Ovary (tissue), 9 donors: Measurements from ENCODE around the gene RGS3. TPM values are rescaled to one million over a fixed set of nuclear protein-coding genes. Genes with fewer than 3 reads are reported as not detected.

Experiments
- DNase-seq, 5 donors: peaks; one replicate each; pipeline ENCODE4 v3.0.0-alpha.2; 2019 to 2020
- H3K27ac ChIP-seq, 2 donors: fragments of 200-600 bp; one replicate each; pipeline versions ENCODE4 v1.5.1 to v1.8.0; 2019 to 2022
- H3K27me3 ChIP-seq: fragments of 200-600 bp; one replicate; pipeline ENCODE4 v1.8.0; 2022
- H3K36me3 ChIP-seq: fragments of 200-600 bp; sonication (generic); one replicate; pipeline ENCODE4 v1.5.1; 2019
- H3K4me1 ChIP-seq: one replicate; pipeline ENCODE4 v1.8.1; 2013; ENCODE audit warnings: mild to moderate bottlenecking, moderate library complexity; ENCODE audit not compliant: insufficient read depth
- H3K4me3 ChIP-seq: fragments of 200-600 bp; sonication (generic); one replicate; pipeline ENCODE4 v1.5.1; 2017
- H3K9me3 ChIP-seq, 2 donors: fragments of 200-600 bp in 1 of 2; sonication (generic) in 1 of 2; one replicate each; pipeline versions ENCODE4 v1.5.1 to v1.8.1; 2013 to 2019; ENCODE audit warnings: mild to moderate bottlenecking in 1 of 2, moderate library complexity in 1 of 2
- EP300 ChIP-seq: sonication (generic); formaldehyde crosslinking; IDR thresholded peaks from one replicate; pipeline ENCODE4 v1.6.1; 2017; ENCODE audit warnings: antibody characterized with exemption
- POLR2A ChIP-seq: fragments of 450-650 bp; IDR thresholded peaks from one replicate; pipeline ENCODE4 v1.6.1; 2017; ENCODE audit warnings: antibody characterized with exemption, mild to moderate bottlenecking, moderate library complexity
- WGBS, 3 donors: extraction: QIAGEN DNeasy Blood & Tissue Kit in 1 of 3; methylation state at CpG; one replicate each; pipeline versions ENCODE4 v1.1.5 to v1.1.7; 2013 to 2017; 5-methylcytosine and 5-hydroxymethylcytosine counted together
- intact Hi-C, 4 donors: fragments of 100-400 bp; cut with DNase I; formaldehyde crosslinking; loops; one replicate each; pipeline versions ENCODE4 v1.11.0 to v1.15.1; 2022 to 2023
- polyA plus RNA-seq, 2 donors: library from polyadenylated mRNA; stranded (reverse); fragments of 200-250 nt in 1 of 2; fragments of 350-450 nt in 1 of 2; fragmentation: Illumina TruSeq in 1 of 2; extraction: RNeasy Lipid Tissue Mini Kit (QIAGEN cat#74804) in 1 of 2; gene quantifications; one replicate each; pipeline ENCODE4 v1.2.3, GENCODE V29; 2013 to 2014
- total RNA-seq, 7 donors: library from RNA; depleted of rRNA in 2 of 7; stranded (reverse); fragments of >200 nt in 2 of 7; fragmentation: NEBNext Ultra II Directional in 3 of 7; extraction: Animal tissue kit (Norgen Biotek cat#: 25700) in 3 of 7; gene quantifications; one replicate each; pipeline versions ENCODE4 v1.1.0 to v1.2.4, GENCODE V29; 2016 to 2023
- TF ChIP-seq, protein P1 (sequence below), 3 donors: fragments of 450-650 bp in 2 of 3; fragments of 200-600 bp in 1 of 3; IDR thresholded peaks; one replicate each; pipeline versions ENCODE4 v1.5.1 to v1.8.0; 2016 to 2022; ENCODE audit warnings: antibody characterized with exemption in 3 of 3, mild to moderate bottlenecking in 1 of 3
- donor health status: DM: no; HTN: no; CAD: no; lungs with moderate emphysema.
- donor health status: DM: no; HTN: no; CAD: no.
- donor health status: Bipolar disorder and iron deficiency.
- donor health status: DM: yes; HTN: yes; CAD: no.
- donor health status: DM: no; HTN: no; CAD: no.
- donor health status: DM: yes; HTN: yes; CAD: no.

The RGS3 gene
- total and polyA plus RNA-seq, 9 donors: 6.1 to 49.3 (median 15.4) TPM

DNA sequence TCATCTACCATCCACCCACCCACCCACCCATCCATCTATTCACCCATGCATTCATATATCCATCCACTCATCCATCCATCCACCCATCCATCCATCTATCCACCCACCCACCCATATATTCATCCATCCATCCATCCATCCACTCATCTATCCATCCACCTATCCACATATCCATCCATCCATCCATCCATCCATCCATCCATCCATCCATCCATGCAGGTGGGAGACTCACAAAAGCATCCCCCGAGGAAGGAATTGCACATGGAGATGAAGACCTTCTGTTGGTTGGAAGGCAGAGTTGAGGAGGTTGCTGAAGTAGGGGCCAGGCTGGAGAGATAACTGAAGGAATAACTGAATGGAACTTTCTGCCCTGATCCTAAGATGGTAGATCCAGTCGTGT, 126.9 kb downstream of the RGS3 start:
- no peak for TF ChIP-seq POLR2A
- no peak for TF ChIP-seq EP300
- TF ChIP-seq, protein P1, sequence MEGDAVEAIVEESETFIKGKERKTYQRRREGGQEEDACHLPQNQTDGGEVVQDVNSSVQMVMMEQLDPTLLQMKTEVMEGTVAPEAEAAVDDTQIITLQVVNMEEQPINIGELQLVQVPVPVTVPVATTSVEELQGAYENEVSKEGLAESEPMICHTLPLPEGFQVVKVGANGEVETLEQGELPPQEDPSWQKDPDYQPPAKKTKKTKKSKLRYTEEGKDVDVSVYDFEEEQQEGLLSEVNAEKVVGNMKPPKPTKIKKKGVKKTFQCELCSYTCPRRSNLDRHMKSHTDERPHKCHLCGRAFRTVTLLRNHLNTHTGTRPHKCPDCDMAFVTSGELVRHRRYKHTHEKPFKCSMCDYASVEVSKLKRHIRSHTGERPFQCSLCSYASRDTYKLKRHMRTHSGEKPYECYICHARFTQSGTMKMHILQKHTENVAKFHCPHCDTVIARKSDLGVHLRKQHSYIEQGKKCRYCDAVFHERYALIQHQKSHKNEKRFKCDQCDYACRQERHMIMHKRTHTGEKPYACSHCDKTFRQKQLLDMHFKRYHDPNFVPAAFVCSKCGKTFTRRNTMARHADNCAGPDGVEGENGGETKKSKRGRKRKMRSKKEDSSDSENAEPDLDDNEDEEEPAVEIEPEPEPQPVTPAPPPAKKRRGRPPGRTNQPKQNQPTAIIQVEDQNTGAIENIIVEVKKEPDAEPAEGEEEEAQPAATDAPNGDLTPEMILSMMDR (IDR thresholded peaks at IDR 0.05): no peak
- 88 to 93% (median 89%) methylated on average over 2 of the region's 2 CpGs for WGBS, 3 donors
- H3K27ac ChIP-seq: no peak overlapping the region
- H3K4me3 ChIP-seq: no peak overlapping the region
- no peaks in the 10 kb centered on the region for H3K9me3 ChIP-seq
- peaks cover 8% of the 10 kb centered on the region for H3K4me1 ChIP-seq
- no peaks in the 10 kb centered on the region for H3K36me3 ChIP-seq
- no peak for DNase-seq
- H3K27me3 ChIP-seq: no peaks in the 10 kb centered on the region
- intact Hi-C loops: no loop called here

DNA sequence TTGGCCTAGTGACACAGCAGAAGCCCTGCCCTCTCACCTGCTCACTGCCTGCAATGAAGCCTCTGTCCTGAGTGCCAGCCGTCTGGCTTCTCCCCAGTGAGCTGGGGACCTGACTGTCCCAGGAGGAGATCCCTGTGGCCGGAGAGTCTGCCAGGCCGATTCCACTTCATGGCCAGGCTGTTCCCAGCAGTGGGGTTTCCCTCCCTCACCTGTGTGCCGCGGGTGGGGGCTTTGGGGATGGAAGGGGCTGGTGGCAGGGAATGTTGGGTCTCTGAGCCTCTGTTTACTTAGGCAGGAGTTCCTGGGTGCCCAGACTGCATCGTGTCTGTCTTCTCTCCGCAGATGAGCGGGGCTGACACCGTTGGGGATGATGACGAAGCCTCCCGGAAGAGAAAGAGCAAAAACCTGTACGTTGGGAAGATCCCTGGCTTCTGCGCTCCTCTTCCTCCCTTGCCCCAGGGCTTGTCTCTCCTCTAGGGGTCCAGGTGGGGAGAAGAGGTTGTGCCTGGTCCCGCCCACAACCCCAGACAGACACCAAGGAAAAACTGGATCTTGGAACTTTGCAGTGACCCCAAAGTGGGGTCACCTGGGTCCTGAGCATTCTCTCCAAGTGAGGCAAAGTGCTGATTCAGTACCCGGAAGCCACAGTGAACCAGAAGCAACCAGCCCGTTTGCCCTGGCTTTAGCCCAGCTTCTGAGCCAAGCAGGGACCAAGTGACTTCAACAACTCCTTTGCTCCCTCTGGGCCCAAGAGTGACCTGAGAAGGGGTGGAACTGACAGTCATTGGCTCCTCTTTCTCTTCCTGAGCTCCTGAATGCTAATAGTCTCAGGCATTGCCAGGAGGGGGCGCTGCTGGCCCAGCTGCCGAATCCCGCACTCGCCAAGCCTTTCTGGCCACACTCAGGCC, 127.7 kb downstream of the RGS3 start:
- H3K4me1 ChIP-seq: peaks cover 8% of the 10 kb centered on the region

DNA sequence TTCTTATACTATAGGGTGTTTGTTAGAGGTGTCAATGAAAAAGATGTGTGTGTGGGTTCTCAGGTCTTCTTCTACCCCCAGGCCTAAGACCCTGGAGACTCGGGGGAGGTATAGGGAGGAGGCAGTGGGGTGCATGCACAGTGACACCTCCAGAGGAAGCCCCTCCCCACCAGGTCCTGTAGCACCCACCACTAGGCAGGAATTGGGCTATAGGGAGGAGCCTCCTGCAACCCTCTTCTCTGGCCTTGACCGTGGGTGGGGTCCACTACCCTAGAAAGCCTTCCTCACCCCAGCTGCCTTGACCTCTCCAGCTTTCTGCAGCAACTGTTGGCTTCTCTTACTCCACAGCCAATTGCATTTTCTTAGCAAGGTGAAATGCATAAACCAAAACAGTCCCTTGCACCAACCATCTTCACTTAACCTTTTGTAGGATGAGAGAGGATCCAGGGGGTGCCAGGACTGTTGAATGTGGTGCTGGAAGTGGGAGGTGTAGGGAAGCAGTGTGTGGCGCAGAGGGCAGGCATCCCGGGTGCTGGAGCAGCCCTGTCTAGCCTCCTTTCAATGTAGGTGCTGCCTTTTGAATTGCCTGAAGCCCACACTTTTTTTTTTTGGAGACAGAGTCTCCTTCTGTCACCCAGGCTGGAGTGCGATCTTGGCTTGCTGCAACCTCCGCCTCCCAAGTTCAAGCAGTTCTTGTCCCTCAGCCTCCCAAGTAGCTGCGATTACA, 128.5 kb downstream of the RGS3 start:
- 67 to 73% (median 71%) methylated on average over 7 of the region's 7 CpGs for WGBS, 3 donors
- H3K27me3 ChIP-seq: no peaks in the 10 kb centered on the region
- H3K4me3 ChIP-seq: no peak overlapping the region
- TF ChIP-seq, protein P1 (IDR thresholded peaks at IDR 0.05): no peak
- no peak for TF ChIP-seq EP300
- no peak for TF ChIP-seq POLR2A
- H3K36me3 ChIP-seq: no peaks in the 10 kb centered on the region
- H3K27ac ChIP-seq: no peak overlapping the region
- intact Hi-C loops: loop anchor here (1.0 kb wide), 3 partner anchors 63 to 65 kb away; no protein-coding TSS in a partner anchor
- H3K9me3 ChIP-seq: no peaks in the 10 kb centered on the region
- peaks cover 8% of the 10 kb centered on the region for H3K4me1 ChIP-seq
- DNase-seq: peak in 1 of 5 donors; percentile 28

More for the DNA sequence above, 127.7 kb downstream of the RGS3 start:
- no peaks in the 10 kb centered on the region for H3K36me3 ChIP-seq
- no peak overlapping the region for H3K4me3 ChIP-seq
- no peaks in the 10 kb centered on the region for H3K27me3 ChIP-seq
- TF ChIP-seq, protein P1 (IDR thresholded peaks at IDR 0.05): peak; percentile 83 to 93 (median 92)
- TF ChIP-seq POLR2A: no peak
- TF ChIP-seq EP300: no peak
- H3K9me3 ChIP-seq: no peaks in the 10 kb centered on the region
- peak; percentile 81 to 93 (median 90) for DNase-seq
- intact Hi-C loops: loop anchor here in 3 of 4 donors (1.0 kb wide), 2 partner anchors 64 to 66 kb away; no protein-coding TSS in a partner anchor
- peak overlapping the region in 1 of 2 donors; percentile 19 for H3K27ac ChIP-seq
- WGBS, 3 donors: 51 to 60% (median 51%) methylated on average over 20 of the region's 20 CpGs

DNA sequence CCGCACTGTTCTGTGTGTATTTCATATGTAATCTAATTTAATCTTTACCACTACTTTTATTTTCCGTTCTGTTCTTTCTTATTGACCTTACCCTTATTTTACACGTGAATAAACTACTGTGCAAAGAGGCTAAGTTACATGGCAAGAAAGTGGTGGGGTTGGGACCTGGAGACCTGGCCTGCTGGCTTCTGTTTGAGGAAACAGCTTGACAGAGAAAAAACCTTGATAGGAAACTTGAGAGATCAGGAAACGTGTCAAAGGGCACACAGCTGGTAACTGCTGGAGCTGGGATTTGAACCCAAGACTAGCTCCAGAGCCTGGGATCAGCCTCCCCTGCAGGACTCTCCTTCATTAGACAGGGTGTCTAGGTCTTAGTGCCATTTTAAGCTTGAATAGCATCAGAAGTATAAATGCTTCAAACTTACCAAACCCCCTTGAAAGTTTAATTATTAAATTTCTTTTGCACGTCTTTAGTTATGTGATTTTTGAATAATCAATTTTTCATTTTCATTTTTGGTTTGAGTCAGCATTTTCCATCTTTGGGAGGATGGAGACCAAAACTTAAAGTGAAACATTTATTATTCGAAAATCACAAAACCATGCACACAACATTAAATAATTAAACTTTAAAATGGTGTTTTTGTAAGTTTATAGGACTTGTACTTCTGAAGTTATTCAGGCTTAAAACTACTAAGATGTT, 129.5 kb downstream of the RGS3 start:
- Histone ChIP-seq H3K27ac (no peak overlapping the region), H3K9me3 (no peaks in the 10 kb centered on the region), H3K36me3 (no peaks in the 10 kb centered on the region), H3K27me3 (no peaks in the 10 kb centered on the region), H3K4me3 (no peak overlapping the region), H3K4me1 (peaks cover 8% of the 10 kb centered on the region)
- 79 to 83% (median 79%) methylated on average over 6 of the region's 6 CpGs for WGBS, 3 donors
- peak in 1 of 5 donors; percentile 9 for DNase-seq
- TF ChIP-seq POLR2A (no peak), EP300 (no peak)
- TF ChIP-seq, protein P1 (IDR thresholded peaks at IDR 0.05): no peak
- intact Hi-C loops: loop anchor here in 1 of 4 donors (1.0 kb wide), 1 partner anchor 63 kb away; no protein-coding TSS in a partner anchor
